Kidney (tissue), 14 donors: ENCODE data around the gene CCDC8. TPM values are rescaled to one million over a fixed set of nuclear protein-coding genes. Genes with fewer than 3 reads are reported as not detected.

Experiments
- DNase-seq, 5 donors: peaks; one replicate each; pipeline ENCODE4 v3.0.0-alpha.2; 2013 to 2020
- FAIRE-seq: peaks from 2 replicates; lab custom pipeline; 2012; peaks lifted over from hg19 to GRCh38; lab: Jason Lieb, UNC
- H3K27ac ChIP-seq, 2 donors: one replicate each; pipeline ENCODE4 v1.7.0; 2013; ENCODE audit warnings: low read depth in 2 of 2, low read length in 2 of 2, inconsistent platforms in 1 of 2
- H3K27me3 ChIP-seq: one replicate; pipeline ENCODE4 v1.7.1; 2013; ENCODE audit warnings: low read length, inconsistent platforms; ENCODE audit not compliant: control insufficient read depth, insufficient read depth
- H3K36me3 ChIP-seq, 3 donors: one replicate each; pipeline versions ENCODE4 v1.7.0 to v1.7.1; 2013; ENCODE audit warnings: low read length in 3 of 3, control low read depth in 1 of 3, inconsistent platforms in 1 of 3; ENCODE audit not compliant: insufficient read depth in 3 of 3, control insufficient read depth in 2 of 3
- H3K4me1 ChIP-seq, 3 donors: one replicate each; pipeline versions ENCODE4 v1.7.0 to v1.7.1; 2013; ENCODE audit warnings: low read length in 3 of 3, inconsistent platforms in 1 of 3, low read depth in 1 of 3; ENCODE audit not compliant: control insufficient read depth in 2 of 3, insufficient read depth in 2 of 3
- H3K4me3 ChIP-seq, 3 donors: one replicate each; pipeline versions ENCODE4 v1.7.0 to v1.8.1; 2013; ENCODE audit warnings: low read length in 3 of 3, control low read depth in 1 of 3, inconsistent platforms in 1 of 3
- H3K9ac ChIP-seq, 3 donors: one replicate each; pipeline versions ENCODE4 v1.7.0 to v1.7.1; 2013; ENCODE audit warnings: low read length in 3 of 3, control low read depth in 1 of 3, inconsistent platforms in 1 of 3
- H3K9me3 ChIP-seq, 3 donors: one replicate each; pipeline versions ENCODE4 v1.7.0 to v1.7.1; 2013; ENCODE audit warnings: low read length in 3 of 3, control low read depth in 1 of 3, inconsistent platforms in 1 of 3; ENCODE audit not compliant: control insufficient read depth in 2 of 3, insufficient read depth in 1 of 3
- intact Hi-C: fragments of 100-400 bp; cut with DNase I; formaldehyde crosslinking; loops from one replicate; pipeline ENCODE4 v1.11.1; 2022
- polyA plus RNA-seq: library from polyadenylated mRNA; stranded (reverse); fragments of 350-450 nt; fragmentation: Illumina TruSeq; extraction: RNeasy Lipid Tissue Mini Kit (QIAGEN cat#74804); gene quantifications from one replicate; pipeline ENCODE4 v1.2.3, GENCODE V29; 2014; ENCODE audit warnings: low read depth, low replicate concordance; ENCODE audit not compliant: insufficient read depth
- total RNA-seq: library from RNA; stranded (reverse); fragmentation: NEBNext Ultra II Directional; extraction: Animal tissue kit (Norgen Biotek cat#: 25700); gene quantifications from one replicate; pipeline ENCODE4 v1.2.1, GENCODE V29; 2021
- TF ChIP-seq, protein P1 (sequence below): IDR thresholded peaks from 3 replicates; pipeline ENCODE4 v1.5.1; 2012; ENCODE audit warnings: mild to moderate bottlenecking, moderate library complexity, borderline replicate concordance; ENCODE audit not compliant: insufficient read depth; ENCODE audit errors: extremely low read depth
- donor health status: control.
- donor health status: control.
- donor health status: control.
- donor health status: control.
- donor health status: control.
- donor health status: DM: yes; HTN: yes; CAD: no.
- donor health status: Normal renal cell carcinoma (clear cell type).

CCDC8 gene
- total and polyA plus RNA-seq, 2 donors from 2014 or later: 18.9 to 21.0 TPM

DNA sequence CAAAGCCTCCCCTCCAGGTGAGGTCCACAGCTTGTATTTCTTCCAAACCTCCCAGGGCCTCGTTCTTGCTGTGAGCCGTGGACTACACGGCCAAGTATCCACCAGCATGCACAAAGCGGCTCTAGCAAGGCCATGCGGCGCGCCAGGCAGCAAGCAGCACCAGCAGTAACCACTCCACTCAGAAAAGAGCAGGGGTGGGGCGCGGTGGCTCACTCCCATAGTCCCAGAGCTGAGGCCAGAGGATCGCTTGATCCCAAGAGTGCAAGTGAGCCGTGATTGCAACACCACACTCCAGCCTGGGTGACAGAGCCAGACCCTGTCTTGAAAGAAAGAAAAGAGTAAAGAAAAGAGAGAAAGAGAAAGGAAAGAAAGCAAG, 4.7 kb downstream of the CCDC8 start:
- TF ChIP-seq, protein P1, sequence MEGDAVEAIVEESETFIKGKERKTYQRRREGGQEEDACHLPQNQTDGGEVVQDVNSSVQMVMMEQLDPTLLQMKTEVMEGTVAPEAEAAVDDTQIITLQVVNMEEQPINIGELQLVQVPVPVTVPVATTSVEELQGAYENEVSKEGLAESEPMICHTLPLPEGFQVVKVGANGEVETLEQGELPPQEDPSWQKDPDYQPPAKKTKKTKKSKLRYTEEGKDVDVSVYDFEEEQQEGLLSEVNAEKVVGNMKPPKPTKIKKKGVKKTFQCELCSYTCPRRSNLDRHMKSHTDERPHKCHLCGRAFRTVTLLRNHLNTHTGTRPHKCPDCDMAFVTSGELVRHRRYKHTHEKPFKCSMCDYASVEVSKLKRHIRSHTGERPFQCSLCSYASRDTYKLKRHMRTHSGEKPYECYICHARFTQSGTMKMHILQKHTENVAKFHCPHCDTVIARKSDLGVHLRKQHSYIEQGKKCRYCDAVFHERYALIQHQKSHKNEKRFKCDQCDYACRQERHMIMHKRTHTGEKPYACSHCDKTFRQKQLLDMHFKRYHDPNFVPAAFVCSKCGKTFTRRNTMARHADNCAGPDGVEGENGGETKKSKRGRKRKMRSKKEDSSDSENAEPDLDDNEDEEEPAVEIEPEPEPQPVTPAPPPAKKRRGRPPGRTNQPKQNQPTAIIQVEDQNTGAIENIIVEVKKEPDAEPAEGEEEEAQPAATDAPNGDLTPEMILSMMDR: no peak
- Histone ChIP-seq H3K27ac (peak overlapping the region; percentile 20 to 55), H3K36me3 (no peaks in the 10 kb centered on the region), H3K27me3 (no peaks in the 10 kb centered on the region), H3K9ac (peak overlapping the region in 1 of 3 donors; percentile 16), H3K9me3 (no peaks in the 10 kb centered on the region), H3K4me1 (peaks cover 0 to 26% (median 5%) of the 10 kb centered on the region in 3 donors), H3K4me3 (peak overlapping the region in 1 of 3 donors; percentile 2)
- intact Hi-C loops: no loop called here
- FAIRE-seq (no peak), DNase-seq (peak in 4 of 5 donors; percentile 63 to 93 (median 81))

DNA sequence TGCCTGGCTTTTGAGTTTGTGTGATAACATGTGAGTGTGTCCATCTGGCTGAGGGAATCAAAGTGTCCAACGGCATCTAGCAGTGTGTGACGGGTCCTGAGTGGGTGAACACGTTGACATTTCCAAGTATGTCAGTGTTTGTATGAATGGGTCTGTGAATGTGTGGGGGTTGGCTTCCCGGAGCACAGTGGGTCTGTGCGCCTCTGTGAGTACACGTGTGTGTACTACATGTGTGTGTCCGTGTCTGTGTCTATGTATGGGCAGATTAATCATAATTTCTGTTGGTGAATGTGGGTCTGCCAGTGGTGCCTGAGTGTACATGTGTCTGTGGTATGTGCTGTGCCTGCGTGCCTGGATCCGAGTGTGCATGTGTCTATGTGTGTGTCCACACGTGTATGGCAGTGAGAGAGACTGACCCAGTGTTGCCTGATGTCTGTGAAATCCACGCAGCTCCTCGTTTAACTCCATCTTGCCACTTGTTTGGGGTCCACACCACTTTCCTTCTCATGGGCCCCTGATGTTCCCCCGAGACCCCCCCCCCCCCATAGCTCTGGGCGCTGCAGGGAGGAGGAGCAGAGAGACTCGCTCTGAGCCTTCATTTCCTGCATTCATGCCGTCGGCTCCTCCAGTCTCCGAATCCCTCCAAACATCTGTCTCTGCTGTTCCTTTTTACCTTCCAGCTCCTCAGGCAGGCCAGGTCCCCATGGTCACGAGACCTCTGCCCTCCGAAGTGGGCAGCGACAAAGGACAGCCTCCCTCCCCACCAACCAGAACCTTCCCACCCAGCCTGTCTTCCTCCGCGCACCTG, 5.3 kb downstream of the CCDC8 start:
- H3K4me3 ChIP-seq: peak overlapping the region in 1 of 3 donors; percentile 42
- peak overlapping the region in 1 of 3 donors; percentile 16 for H3K9ac ChIP-seq
- H3K9me3 ChIP-seq: no peaks in the 10 kb centered on the region
- H3K36me3 ChIP-seq: no peaks in the 10 kb centered on the region
- H3K4me1 ChIP-seq: peaks cover 0 to 24% (median 5%) of the 10 kb centered on the region in 3 donors
- intact Hi-C loops: no loop called here
- TF ChIP-seq, protein P1: no peak
- H3K27me3 ChIP-seq: no peaks in the 10 kb centered on the region
- peak overlapping the region; percentile 20 to 55 for H3K27ac ChIP-seq
- DNase-seq (peak in 1 of 5 donors; percentile 42), FAIRE-seq (no peak)

DNA sequence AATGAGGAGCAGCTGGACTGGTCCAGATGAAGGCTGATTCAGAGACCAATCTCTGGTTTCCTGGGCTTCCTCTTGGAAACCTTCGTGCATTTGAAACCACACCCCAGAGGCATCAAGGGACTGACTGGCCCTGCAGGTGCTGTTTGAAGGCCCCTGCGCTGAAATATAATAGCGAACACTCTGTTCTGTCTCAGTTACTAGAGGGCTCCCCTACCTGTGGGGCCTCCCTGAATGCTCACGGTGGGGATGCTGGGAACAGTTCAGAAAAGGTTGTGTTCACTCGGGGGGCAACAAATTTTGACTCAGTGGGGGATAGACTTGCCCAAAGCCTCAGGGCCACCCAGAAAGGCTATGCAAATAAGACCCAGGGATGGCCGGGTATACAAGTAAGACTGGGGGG, 6.4 kb downstream of the CCDC8 start:
- Histone ChIP-seq H3K27me3 (no peaks in the 10 kb centered on the region), H3K9me3 (no peaks in the 10 kb centered on the region), H3K27ac (no peak overlapping the region), H3K36me3 (no peaks in the 10 kb centered on the region), H3K9ac (no peak overlapping the region), H3K4me3 (no peak overlapping the region), H3K4me1 (peaks cover 0 to 26% (median 5%) of the 10 kb centered on the region in 3 donors)
- TF ChIP-seq, protein P1: no peak
- intact Hi-C loops: no loop called here
- FAIRE-seq (no peak), DNase-seq (peak in 3 of 5 donors; percentile 16 to 52 (median 29))
